Neuronal stem cell (in vitro differentiated cells): ENCODE measurements around the gene TTLL7.

Experiments used
- DNase-seq: peaks from one replicate; pipeline ENCODE4 v3.0.0-alpha.2; 2013; ENCODE audit warnings: low spot score
- H2AFZ ChIP-seq: one replicate; pipeline ENCODE4 v1.6.1; 2013; ENCODE audit warnings: mild to moderate bottlenecking, low read length, inconsistent platforms
- H2AK5ac ChIP-seq: 2 replicates; pipeline ENCODE4 v1.6.1; 2013; ENCODE audit warnings: low read depth, mild to moderate bottlenecking, inconsistent platforms, low read length, moderate library complexity, mixed read lengths
- H2BK120ac ChIP-seq: 2 replicates; pipeline ENCODE4 v1.6.1; 2013; ENCODE audit warnings: low read depth, mild to moderate bottlenecking, inconsistent platforms, low read length, moderate library complexity, mixed read lengths
- H2BK12ac ChIP-seq: one replicate; pipeline ENCODE4 v1.6.1; 2013; ENCODE audit warnings: low read length, inconsistent platforms
- H2BK15ac ChIP-seq: 2 replicates; pipeline ENCODE4 v1.6.1; 2013; ENCODE audit warnings: mild to moderate bottlenecking, low read length, inconsistent platforms, mixed read lengths
- H2BK5ac ChIP-seq: one replicate; pipeline ENCODE4 v1.6.1; 2013; ENCODE audit warnings: inconsistent platforms, mild to moderate bottlenecking, low read length, moderate library complexity
- H3K14ac ChIP-seq: one replicate; pipeline ENCODE4 v1.6.1; 2013; ENCODE audit warnings: low read length, inconsistent platforms
- H3K18ac ChIP-seq: 2 replicates; pipeline ENCODE4 v1.6.1; 2013; ENCODE audit warnings: low read length, inconsistent platforms
- H3K23ac ChIP-seq: 2 replicates; pipeline ENCODE4 v1.6.1; 2013; ENCODE audit warnings: low read depth, mild to moderate bottlenecking, mixed read lengths, low read length, inconsistent platforms; ENCODE audit not compliant: poor library complexity
- H3K27ac ChIP-seq: replicated peaks from 3 replicates; pipeline ENCODE4 v1.5.1; 2013; ENCODE audit warnings: low read length, inconsistent platforms
- H3K27me3 ChIP-seq, 3 experiments: 2 replicates each; pipeline ENCODE4 v1.6.1; 2013; ENCODE audit warnings: low read length in 3 of 3, mild to moderate bottlenecking in 2 of 3, inconsistent platforms in 1 of 3, low read depth in 1 of 3, mixed read lengths in 1 of 3, moderate library complexity in 1 of 3; ENCODE audit not compliant: control insufficient read depth in 3 of 3, insufficient read depth in 3 of 3
- H3K36me3 ChIP-seq, 2 donors: replicated peaks in 1 of 2; 2 replicates each; pipeline ENCODE4 v1.6.1; 2013; ENCODE audit warnings: low read length in 2 of 2; ENCODE audit not compliant: control insufficient read depth in 2 of 2, insufficient read depth in 2 of 2
- H3K4ac ChIP-seq: 2 replicates; pipeline ENCODE4 v1.6.1; 2013; ENCODE audit warnings: inconsistent platforms, mild to moderate bottlenecking, low read length, moderate library complexity
- H3K4me1 ChIP-seq, 2 donors: 1 replicate in 1 of 2; 2 replicates in 1 of 2; pipeline ENCODE4 v1.6.1; 2013; ENCODE audit warnings: low read length in 2 of 2, low read depth in 1 of 2; ENCODE audit not compliant: control insufficient read depth in 2 of 2, insufficient read depth in 1 of 2
- H3K4me2 ChIP-seq: one replicate; pipeline ENCODE4 v1.6.1; 2013; ENCODE audit warnings: mild to moderate bottlenecking, low read length, inconsistent platforms; ENCODE audit not compliant: insufficient read depth, poor library complexity, severe bottlenecking
- H3K4me3 ChIP-seq, 2 donors: 2 replicates each; pipeline ENCODE4 v1.5.1; 2013; ENCODE audit warnings: low read length in 2 of 2, mild to moderate bottlenecking in 2 of 2, inconsistent platforms in 1 of 2, moderate library complexity in 1 of 2
- H3K79me1 ChIP-seq: one replicate; pipeline ENCODE4 v1.6.1; 2013; ENCODE audit warnings: low read depth, mild to moderate bottlenecking, inconsistent platforms, low read length, moderate library complexity
- H3K9ac ChIP-seq: one replicate; pipeline ENCODE4 v1.6.1; 2013; ENCODE audit warnings: mild to moderate bottlenecking, low read depth, low read length, inconsistent platforms; ENCODE audit not compliant: poor library complexity
- H3K9me3 ChIP-seq, 2 donors: replicated peaks in 1 of 2; 2 replicates each; pipeline versions ENCODE3 to v1.6.1; 2013; ENCODE audit warnings: low read length in 2 of 2, mild to moderate bottlenecking in 2 of 2, inconsistent platforms in 1 of 2, low read depth in 1 of 2, mixed read lengths in 1 of 2, moderate library complexity in 1 of 2; ENCODE audit not compliant: control insufficient read depth in 2 of 2, insufficient read depth in 1 of 2
- H4K8ac ChIP-seq: one replicate; pipeline ENCODE4 v1.6.1; 2013; ENCODE audit warnings: low read depth, mild to moderate bottlenecking, inconsistent platforms, low read length, moderate library complexity
- H4K91ac ChIP-seq: one replicate; pipeline ENCODE4 v1.6.1; 2013; ENCODE audit warnings: low read length, low read depth, mild to moderate bottlenecking, inconsistent platforms; ENCODE audit not compliant: poor library complexity
- WGBS, 2 donors: extraction: QIAGEN DNeasy Blood & Tissue Kit; methylation state at CpG; one replicate each; pipeline ENCODE4 v1.1.7; 2013; ENCODE audit warnings: missing lambda C conversion rate in 2 of 2, mixed read lengths in 1 of 2; ENCODE audit not compliant: insufficient read length in 2 of 2, insufficient replicate concordance in 1 of 2; ENCODE audit errors: extremely low coverage in 2 of 2; 5-methylcytosine and 5-hydroxymethylcytosine counted together

The TTLL7 gene

GRCh38 chr1:83997631-83998030 lies 1.3 kb downstream of the TTLL7 start:
- H3K14ac ChIP-seq = no peak overlapping the region
- no peak overlapping the region for H3K23ac ChIP-seq
- no peak overlapping the region for H2BK120ac ChIP-seq
- no peak overlapping the region for H4K8ac ChIP-seq
- DNase-seq = no peak
- no peak overlapping the region for H2BK5ac ChIP-seq
- H3K9me3 ChIP-seq = no peaks in the 10 kb centered on the region
- H3K4me1 ChIP-seq = peaks cover 0 to 4% of the 10 kb centered on the region in 2 donors
- no peak overlapping the region for H3K4me3 ChIP-seq
- no peak overlapping the region for H2AFZ ChIP-seq
- H3K27ac ChIP-seq = no peak overlapping the region
- no peaks in the 10 kb centered on the region for H3K79me1 ChIP-seq
- no peak overlapping the region for H3K18ac ChIP-seq
- H2BK12ac ChIP-seq = no peak overlapping the region
- H3K9ac ChIP-seq = no peak overlapping the region
- no CpG with 5 or more reads among the region's 3 CpGs for WGBS, 2 donors
- peaks cover 0 to 65% (median 0%) of the 10 kb centered on the region in 3 experiments for H3K27me3 ChIP-seq
- no peaks in the 10 kb centered on the region for H3K36me3 ChIP-seq
- H2AK5ac ChIP-seq = no peak overlapping the region
- H4K91ac ChIP-seq = no peak overlapping the region
- H3K4ac ChIP-seq = no peak overlapping the region
- H2BK15ac ChIP-seq = no peak overlapping the region
- no peak overlapping the region for H3K4me2 ChIP-seq

GRCh38 chr1:83996621-83997020 lies 2.3 kb downstream of the TTLL7 start:
- Histone ChIP-seq H3K14ac (no peak overlapping the region), H3K9me3 (no peaks in the 10 kb centered on the region), H3K4me1 (peaks cover 0 to 4% of the 10 kb centered on the region in 2 donors), H3K27ac (no peak overlapping the region), H4K91ac (no peak overlapping the region), H2AFZ (no peak overlapping the region), H3K4me3 (no peak overlapping the region), H3K23ac (no peak overlapping the region), H2BK5ac (no peak overlapping the region), H3K36me3 (no peaks in the 10 kb centered on the region), H2AK5ac (no peak overlapping the region), H2BK15ac (no peak overlapping the region), H3K4me2 (no peak overlapping the region), H3K9ac (no peak overlapping the region), H4K8ac (no peak overlapping the region), H2BK120ac (no peak overlapping the region), H3K18ac (no peak overlapping the region), H3K4ac (no peak overlapping the region), H3K27me3 (peaks cover 0 to 55% (median 0%) of the 10 kb centered on the region in 3 experiments), H3K79me1 (no peaks in the 10 kb centered on the region), H2BK12ac (no peak overlapping the region)
- no CpG with 5 or more reads among the region's 1 CpG for WGBS, 2 donors
- DNase-seq = no peak

- H3K18ac ChIP-seq = no peak overlapping the region
- H2AK5ac ChIP-seq = no peak overlapping the region
- H3K14ac ChIP-seq = no peak overlapping the region
- H2BK15ac ChIP-seq = no peak overlapping the region
- no peak overlapping the region for H2BK5ac ChIP-seq
- no peak overlapping the region for H3K9ac ChIP-seq
- H3K4me2 ChIP-seq = no peak overlapping the region
- no peak overlapping the region for H3K4ac ChIP-seq
- no peak overlapping the region for H4K8ac ChIP-seq
- no peak overlapping the region for H3K23ac ChIP-seq
- H3K79me1 ChIP-seq = no peaks in the 10 kb centered on the region
- peaks cover 0 to 4% of the 10 kb centered on the region in 2 donors for H3K4me1 ChIP-seq
- H3K9me3 ChIP-seq = no peaks in the 10 kb centered on the region
- no peak overlapping the region for H4K91ac ChIP-seq
- no peak for DNase-seq
- no peak overlapping the region for H2BK12ac ChIP-seq
- H3K27ac ChIP-seq = no peak overlapping the region
- no peak overlapping the region for H2AFZ ChIP-seq
- H2BK120ac ChIP-seq = no peak overlapping the region
- H3K27me3 ChIP-seq = peaks cover 0 to 51% (median 0%) of the 10 kb centered on the region in 3 experiments
- H3K36me3 ChIP-seq = no peaks in the 10 kb centered on the region
- no peak overlapping the region for H3K4me3 ChIP-seq
- no CpG with 5 or more reads among the region's 2 CpGs for WGBS, 2 donors
These were observed 2.7 kb downstream of the TTLL7 start for GRCh38 chr1:83996191-83996590.

GRCh38 chr1:83995649-83996048 lies 3.3 kb downstream of the TTLL7 start:
- Histone ChIP-seq H3K4me3 (no peak overlapping the region), H3K27me3 (peaks cover 0 to 45% (median 0%) of the 10 kb centered on the region in 3 experiments)
- WGBS, 2 donors = no CpG with 5 or more reads among the region's 1 CpG

More at GRCh38 chr1:83995649-83996048, 3.3 kb downstream of the TTLL7 start:
- no peak overlapping the region for H3K14ac ChIP-seq
- H4K8ac ChIP-seq = no peak overlapping the region
- no peak overlapping the region for H3K9ac ChIP-seq
- H3K4me1 ChIP-seq = peaks cover 0 to 4% of the 10 kb centered on the region in 2 donors
- no peak overlapping the region for H3K23ac ChIP-seq
- no peak overlapping the region for H3K4me2 ChIP-seq
- no peak overlapping the region for H2BK5ac ChIP-seq
- DNase-seq = no peak
- H4K91ac ChIP-seq = no peak overlapping the region
- H2BK15ac ChIP-seq = no peak overlapping the region
- no peak overlapping the region for H2AFZ ChIP-seq
- no peak overlapping the region for H2BK12ac ChIP-seq
- H3K9me3 ChIP-seq = no peaks in the 10 kb centered on the region
- no peaks in the 10 kb centered on the region for H3K79me1 ChIP-seq
- H3K36me3 ChIP-seq = no peaks in the 10 kb centered on the region
- H3K4ac ChIP-seq = no peak overlapping the region
- no peak overlapping the region for H3K18ac ChIP-seq
- H2BK120ac ChIP-seq = no peak overlapping the region
- no peak overlapping the region for H2AK5ac ChIP-seq
- H3K27ac ChIP-seq = no peak overlapping the region
